Stimulated activated CD4-positive, alpha-beta T cell treated with anti-CD3 and anti-CD28 coated beads, Interleukin-15, amount 100 ng/mL, for 24 hours (primary cell): Measurements from ENCODE around the gene MEGF6.
A peak's percentile ranks its signal among the peaks of the same experiment; 100 is the strongest.

ENCODE experiments used
- DNase-seq: peaks from one replicate; pipeline ENCODE4 v3.0.0-alpha.2; 2020

MEGF6 gene

DNA sequence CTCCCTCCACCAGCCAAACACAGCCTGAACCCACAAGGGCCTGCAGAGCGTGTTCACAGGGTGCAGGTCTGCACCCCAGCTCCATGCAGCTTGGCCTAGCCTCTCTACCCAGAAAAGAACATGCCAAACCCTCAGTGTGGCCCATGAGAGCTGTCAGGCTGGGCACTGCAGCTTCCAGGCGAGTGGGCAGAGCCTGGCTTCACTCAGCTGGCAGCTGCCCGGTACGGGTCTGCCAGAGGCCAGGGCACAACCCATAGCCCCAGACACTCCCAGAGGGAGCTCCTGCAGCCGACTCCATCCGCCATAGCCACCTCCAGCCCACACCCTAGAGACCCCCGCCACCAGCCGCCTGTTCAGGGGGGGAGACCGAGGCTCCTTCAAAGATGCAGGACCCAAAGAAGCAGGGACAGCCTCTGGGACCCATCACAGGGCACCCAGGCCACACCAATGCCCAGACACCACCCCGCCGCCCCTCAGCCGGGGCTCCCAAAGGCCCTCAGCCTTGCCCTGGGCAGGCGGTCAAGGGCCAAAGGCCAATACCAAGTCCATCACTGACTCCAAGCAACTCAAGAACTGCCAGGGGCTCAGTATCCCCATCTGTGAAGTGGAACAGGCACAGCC is 42.4 kb downstream of the MEGF6 start:
- DNase-seq = no peak

DNA sequence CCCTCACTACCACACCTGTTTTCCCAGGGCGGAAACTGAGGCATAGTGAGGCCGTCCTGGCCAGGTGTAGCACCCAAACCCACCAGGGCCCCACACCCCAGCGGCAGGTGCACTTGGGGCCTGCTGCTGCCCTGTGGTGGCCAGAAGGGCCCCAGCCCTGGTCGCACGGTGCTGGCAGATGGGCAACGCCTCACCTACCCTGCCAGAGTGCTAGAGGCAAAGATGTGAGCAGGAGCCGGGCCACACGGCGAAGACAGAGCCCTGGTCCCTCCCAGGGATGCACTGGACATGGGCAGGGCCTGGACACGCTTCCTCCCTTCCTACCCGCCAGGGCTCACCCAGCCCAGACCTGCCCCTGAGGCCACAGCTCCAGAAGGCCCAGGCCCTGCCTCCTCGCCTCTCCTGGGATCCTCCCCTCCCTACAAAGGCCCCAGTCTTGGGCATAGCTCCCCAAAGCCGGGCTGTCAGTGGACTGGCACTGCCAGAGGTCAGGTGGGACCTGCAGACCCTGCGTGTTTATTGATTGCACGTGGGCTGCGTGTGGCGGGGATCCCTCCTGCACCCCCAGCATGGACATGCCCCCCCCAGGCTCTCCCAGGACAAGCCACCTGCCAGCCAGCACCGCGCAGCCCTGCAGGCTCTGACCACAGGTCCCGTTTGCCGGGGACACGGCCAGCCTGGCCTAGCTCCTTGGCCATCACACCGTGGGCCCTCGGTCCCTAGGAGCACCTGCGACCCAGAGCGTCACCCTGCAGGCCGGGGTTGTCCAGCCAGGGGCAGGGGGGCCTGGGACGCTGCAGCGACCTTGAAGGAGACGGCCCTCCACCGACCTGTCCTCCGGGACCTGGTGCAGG is 44.1 kb downstream of the MEGF6 start:
- no peak for DNase-seq

DNA sequence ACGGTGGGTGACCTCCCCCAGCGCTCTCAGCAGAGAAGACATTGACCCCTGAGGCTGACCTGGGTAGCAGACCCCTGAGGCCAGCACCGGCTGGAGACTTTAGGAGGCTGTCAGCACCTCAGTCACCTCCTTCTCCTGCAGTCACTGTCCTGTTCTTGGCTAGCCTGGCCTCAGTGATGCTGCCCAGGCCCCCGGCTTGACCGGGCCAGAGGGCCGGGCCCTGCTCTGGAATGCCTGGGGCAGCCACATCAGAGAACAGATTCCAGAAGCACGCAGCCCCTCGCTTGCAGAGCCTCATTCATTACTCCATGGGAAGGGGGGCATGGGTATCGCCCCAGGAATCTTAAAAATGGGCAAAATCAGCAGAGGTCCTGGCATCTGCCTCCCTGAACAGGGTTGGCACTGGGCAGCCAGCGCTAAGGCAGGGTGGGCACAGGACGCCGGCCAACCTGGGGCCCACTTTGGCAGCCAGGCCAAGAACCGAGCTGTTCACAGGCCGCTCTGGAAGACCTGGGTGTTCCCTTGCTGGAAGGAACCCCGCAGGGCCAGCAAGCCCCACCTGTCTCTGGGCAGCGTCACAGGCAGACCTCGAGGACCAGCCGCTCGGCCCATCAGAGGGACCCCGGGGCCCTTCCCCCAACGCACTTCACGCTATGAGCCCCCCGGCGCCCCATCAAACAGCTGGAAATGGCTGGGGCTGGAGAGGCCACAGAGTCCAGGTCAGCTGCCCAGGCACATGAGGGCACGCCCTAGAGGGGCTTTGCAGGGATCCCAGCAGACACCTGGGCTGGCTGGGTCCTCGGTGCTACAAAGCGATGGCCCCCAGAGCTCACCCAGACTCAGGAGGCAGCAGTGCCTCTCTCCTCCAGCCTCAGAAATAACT is 45.1 kb downstream of the MEGF6 start:
- DNase-seq = no peak

DNA sequence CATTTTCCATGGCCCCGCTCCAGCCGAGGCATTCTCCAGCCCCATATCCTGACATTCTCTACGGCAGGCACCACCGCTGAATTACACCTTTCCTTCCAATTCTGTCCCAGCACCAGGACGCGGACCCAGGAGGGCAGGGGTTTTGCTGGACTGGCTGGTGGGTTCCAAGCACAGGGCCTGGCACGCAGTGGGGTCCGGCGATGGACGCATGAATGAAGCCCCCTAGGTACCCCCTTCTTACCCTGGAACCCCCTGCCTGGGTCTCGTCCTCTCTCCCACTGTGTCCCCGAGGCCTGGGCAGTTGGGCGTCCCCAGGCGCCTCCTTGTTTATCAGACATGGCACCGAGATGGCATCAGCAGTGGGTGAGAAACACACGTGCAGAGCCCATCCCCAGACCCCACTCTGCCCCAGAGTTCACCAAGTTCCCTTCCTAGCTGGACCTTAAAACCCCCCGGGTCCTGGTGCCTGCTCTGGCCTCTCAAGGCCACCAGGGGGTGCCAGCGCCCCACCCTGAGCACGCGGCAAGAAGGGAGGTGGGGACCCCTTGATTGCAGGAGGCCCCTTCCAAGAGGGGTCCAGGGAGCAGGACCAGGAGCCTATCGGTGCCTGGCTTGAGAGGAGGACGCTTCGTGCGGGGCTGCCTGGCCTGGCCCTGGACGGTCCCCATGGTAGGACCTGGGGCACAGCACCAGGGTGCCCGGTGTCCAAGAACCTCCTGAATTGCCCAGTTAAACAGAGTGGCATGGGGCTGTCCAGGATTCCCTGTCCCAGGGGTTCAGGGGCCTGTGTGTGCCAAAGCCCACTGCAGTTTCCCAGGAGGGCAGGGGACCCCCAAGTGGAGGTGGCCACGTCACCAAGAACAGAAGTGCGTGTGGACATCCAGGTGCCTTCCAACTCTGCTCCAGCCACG is 46.1 kb downstream of the MEGF6 start:
- peak; percentile 49 for DNase-seq

DNA sequence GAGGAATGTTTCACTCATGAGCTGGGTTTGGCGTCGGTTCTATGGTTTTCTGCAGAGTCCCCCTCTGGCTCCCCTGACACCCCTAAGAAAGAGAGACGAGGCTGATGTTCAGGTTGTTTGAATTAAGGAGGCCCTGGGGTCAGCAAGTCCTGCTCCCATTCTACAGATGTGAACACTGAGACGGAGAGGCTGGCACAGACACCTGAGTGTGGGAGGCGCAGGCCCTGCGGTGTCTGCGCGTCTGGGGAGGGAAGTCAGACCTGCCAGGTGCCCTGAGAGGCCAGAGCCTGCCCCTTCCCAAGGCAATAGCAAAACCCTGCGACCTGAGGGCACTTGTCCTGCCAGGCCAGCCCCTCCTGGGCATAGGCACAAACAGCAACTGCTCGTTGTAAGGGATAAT is 47.7 kb downstream of the MEGF6 start:
- DNase-seq = no peak

DNA sequence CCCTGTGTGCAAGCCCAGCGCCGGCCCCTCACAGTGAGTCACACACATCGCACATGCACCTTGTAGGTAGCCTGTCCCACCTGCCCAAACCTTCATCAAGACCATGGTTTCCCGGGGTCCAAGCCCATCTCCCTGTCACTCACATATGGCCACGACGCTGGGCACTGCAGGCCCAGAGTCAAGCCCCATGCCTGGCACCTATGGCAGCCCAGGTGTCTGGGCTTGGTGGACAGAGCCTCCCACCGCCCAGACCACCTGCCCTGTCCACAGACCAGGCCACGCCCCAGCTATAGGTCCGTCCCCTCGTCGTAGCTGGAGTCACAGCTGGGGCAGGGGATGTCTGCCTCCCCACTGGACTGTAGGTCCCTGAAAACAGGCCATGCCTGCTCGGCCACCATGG is 48.2 kb downstream of the MEGF6 start:
- no peak for DNase-seq

DNA sequence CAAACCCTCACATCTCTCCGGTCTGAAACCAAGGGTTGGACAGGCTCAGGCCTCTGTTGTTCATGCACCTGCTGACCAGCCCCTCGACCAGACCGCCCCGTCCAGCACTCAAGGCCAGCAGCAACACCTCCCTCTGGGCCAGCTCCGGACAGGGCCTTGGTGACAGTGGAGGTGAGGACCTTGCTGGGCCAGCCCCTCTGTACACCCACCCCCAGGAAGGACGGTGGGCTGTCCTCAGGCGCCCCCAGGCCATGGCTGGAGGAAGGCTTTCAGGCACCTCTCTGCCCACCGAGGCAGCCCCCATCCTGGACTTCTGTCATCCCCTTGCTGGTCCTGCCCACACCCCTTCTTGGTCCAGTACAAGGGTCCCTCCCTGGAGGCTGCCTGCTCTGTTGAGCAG is 48.6 kb downstream of the MEGF6 start:
- no peak for DNase-seq

DNA sequence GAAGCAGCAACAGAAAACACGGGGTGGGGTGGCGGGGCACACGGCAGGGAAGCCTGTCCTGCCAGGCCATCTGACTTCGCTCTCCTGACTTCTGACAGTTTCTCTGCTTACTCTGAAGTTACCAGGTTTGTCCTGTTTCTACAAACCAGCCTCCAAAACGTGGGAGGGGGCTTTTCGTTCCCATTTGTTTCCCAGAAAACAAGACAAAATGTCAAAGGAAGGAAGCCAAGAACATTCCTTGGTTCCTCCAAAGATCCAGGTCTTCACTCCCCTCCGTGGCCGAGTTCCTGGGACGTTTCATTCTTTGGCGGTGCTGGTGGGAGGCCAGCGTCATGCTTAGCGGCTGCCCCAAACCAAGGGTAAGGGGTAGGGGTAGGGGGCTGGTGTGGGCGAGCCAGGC is 49.6 kb downstream of the MEGF6 start:
- DNase-seq = no peak

DNA sequence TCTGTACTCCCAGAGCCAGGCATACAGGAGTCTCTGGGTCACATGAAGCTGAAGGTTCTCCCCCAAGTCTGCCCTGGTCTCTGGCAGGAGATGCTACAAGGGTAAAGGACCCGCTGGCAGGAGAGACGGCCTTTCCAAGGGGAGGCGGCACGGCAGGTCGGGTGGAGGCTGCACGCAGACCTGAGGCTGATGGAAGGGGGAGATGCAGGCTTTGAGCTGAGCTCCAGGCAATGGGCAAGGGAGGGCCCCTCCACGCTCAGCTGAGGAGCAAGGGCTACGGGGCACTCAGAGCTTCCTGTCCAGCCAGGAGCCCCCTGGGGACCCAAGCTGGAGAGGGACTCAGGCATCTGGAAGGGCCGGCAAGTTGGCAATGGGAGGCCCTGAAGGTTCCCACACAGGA is 50.3 kb downstream of the MEGF6 start:
- no peak for DNase-seq

DNA sequence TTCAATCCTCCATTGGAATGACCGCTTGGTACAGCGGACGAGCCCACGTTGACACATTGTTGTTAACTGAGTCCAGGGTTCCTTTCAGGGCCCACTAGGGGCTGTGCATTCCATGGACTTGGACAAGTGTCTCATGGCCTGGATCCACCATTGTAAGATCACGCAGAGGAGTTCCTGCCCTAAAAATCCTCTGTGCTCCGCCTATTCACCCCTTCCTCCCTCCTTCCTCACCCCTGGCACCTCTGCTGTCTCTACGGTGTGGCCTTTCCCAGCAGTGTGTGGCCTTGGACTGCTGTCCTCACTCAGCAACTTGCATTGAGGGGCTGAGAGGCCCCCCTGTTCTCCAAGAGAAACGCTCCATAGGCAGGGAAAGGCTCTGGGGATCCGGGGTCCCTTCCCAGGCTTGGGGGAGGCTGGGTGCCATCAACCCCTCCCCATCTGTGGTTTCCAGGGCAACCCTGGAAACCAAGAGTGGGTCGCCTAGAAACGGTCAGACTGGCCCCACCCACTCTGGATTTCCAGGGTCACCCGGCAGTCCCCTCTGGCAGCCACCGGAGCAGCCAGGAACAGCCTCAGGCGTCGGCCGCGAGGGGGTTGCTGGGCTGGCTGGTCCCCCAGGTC is 50.9 kb downstream of the MEGF6 start:
- DNase-seq = no peak

DNA sequence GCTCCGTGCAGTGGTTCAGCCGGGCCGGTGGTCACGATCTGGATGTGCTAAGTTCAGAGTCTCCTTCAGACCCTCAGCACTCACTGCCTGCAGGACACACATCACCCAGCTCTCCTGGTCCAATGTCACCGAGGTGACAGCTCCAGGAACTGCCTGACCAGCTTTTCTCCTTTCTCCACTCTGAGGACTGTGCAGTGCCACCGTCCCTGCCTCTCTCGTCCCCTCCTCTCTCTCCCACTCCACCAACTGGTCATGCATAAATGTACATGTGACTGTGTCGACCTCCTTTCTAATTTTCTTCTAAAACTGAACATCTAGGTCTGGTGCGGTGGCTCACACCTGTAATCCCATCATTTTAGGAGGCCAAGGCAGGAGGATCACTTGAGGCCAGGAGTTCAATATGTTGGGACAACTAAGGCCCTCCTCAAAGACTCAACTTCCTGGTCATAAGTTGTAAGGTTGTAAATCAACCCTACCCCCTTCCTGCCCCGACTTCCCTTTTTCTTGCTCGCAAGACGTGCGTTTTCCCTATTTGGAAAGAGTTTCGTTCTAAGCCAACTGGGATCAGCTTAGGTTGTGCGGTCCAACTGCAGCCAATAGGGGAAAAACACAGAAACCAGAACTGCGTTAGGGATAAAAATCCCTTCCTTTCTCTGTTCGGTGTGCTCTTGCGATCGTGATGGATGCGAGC is 53.1 kb downstream of the MEGF6 start:
- DNase-seq = no peak

DNA sequence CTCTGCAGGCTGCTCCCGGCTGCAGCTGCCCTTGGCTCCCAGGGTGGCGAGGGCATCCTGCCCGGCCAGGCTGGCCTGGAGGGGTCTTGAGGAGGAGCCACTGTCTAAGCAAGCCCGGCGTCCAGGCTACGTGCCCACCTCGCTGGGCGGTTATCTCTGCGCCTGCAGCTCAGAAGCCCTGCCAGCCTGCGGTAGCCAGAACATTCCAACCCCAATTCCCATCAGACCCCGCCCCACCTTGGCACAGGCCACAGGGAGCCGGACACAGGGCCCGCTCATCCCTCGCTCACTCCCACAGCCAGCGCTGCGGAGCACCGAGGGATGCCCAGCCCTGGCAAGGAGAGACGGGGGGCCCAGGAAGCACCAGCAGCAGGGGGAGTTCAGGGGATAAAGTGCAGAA is 53.9 kb downstream of the MEGF6 start:
- no peak for DNase-seq

DNA sequence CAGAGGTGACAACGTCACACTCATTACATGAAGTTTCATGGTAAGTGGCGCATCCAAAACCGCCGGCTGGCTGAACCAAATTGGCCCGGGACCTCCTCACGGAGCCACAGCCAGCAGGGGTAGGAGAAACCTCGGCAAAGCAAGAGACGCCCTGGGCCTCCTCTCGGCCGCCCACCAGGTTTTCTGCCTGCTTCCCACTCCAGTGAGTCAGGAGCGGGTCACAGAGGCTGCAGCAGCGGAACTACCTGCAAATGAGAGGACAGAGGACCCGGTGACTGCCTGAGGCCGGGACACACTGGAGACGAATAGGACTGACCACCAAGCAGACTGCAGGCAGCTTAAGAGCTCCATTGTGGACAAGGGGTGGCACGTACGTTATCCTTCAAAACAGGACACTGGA is 55.0 kb downstream of the MEGF6 start:
- no peak for DNase-seq

DNA sequence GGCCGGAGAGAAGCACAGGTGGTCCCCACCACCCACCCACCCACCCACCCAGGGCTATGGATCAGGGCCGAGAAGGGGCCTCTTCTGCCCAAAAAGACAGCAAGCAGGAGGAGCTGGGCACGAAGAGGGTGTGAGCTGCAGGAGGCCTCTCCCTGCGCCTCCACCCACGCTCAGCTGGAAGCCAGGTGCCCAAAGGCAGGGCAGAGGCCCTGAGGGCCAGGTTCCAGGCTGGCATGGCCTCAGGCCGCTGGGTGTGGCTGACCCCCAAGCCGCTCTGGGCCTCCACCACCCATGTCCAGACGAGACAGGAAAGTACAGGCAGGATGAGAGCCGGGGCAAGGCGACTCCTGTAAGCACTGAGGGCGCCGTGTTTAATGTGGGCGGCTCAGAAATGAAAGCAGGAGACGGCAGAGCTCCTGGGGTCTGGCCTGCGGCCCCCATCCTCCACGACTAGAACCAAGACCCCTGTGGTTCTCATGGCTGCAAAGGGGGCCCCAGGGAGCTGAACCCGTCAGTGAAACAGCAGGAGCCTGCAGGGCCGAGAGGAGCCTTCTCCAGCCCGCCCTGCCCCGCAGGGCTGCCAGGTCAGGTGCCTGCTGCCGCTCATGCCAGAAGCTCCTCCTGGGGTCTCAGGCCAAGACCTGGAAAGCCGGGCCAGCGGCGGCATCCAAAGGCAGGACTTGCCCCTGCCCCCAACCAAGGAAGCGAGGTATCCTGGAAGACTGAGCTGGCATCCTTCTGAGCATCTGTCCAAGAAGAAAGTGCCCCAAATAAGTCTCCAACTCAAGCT is 56.0 kb downstream of the MEGF6 start:
- DNase-seq = no peak

DNA sequence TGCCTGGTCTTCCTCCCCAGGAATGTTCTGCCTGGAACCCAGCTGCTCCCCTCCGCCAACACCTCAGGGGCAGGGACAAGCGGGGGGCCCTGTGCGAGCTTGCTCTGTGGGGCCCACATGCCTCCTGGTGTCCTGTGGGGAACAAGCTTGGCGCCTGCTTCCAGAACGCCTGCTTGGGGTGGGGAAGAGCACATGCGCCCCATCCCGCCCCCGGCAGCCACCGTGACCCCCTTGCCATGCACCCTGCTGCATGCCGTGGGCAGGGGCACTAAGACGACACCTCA is 57.4 kb downstream of the MEGF6 start:
- DNase-seq = no peak

DNA sequence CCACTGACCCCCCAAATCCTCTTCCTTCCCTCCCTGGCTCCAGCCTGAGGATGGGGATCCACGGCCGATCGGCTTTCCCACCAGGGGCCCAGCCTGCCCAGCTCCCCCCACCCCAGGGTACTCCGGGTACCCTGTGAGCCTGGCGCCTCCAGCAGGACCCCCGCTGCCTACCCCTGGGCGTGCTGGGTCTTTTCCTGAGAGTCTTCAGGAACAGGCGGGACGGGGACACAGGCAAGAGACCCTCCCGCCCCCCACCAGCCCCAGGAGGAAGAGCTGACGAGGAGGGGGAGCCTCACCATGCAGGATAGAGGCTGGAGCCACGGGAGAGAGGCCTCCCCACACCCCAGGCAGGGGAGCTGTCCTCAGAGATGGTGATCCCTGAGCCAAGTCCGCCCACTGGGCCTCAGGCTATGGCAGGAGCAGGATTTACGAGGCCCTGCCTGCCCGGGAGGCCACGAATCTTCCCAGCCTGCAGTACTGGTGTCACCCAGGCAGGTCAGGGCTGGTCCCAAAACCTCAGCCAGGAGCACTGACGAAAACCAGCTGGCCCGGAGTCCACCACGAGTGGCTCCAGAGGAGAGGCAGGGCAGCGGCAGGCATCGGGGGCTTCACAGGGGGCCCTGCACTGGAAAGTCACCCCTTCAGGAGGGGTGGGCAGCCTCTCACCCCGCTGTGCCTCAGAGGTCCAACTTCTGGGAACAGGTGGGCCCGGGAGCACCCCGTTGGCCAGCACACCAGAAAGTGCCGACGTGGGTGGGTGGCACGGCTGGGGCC is 58.0 kb downstream of the MEGF6 start:
- no peak for DNase-seq

DNA sequence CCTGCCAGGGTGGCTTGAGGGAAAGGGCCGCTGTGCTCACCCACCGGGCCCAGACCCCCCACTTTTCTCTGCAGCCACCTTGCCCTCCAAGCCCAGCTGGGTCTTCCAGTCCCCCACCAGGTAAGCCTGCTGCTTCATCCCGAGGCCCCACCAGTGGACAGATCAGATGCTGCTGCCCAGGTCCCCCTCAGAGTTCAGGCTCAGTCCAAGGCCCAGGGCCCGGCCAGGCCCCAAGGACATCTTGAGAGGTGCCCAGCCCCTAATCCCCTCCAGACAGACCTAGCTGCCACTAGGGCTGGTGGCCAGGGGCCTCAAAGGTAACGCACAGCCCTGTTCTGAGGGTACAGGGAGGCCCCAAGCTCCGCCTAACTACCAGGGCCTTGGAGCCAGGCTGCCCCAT is 58.6 kb downstream of the MEGF6 start:
- no peak for DNase-seq

DNA sequence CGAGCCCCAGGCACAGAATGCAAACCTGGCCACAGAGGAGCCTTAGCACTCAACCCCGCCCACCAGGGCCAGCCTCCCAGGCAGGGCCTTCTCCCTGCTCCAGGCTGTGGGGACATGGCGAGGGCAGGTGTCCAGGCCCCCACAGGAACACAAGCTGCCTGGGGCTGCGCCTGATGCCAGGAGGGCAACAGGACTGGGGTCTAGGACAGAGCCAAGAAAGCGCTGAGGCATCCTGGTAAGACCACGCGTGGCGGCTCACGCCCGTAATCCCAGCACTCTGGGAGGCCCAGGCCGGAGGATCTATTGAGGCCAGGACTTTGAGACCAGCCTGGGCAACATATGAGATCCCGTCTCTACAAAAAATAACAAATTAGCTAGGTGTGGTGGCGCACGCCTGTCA is 59.1 kb downstream of the MEGF6 start:
- no peak for DNase-seq

DNA sequence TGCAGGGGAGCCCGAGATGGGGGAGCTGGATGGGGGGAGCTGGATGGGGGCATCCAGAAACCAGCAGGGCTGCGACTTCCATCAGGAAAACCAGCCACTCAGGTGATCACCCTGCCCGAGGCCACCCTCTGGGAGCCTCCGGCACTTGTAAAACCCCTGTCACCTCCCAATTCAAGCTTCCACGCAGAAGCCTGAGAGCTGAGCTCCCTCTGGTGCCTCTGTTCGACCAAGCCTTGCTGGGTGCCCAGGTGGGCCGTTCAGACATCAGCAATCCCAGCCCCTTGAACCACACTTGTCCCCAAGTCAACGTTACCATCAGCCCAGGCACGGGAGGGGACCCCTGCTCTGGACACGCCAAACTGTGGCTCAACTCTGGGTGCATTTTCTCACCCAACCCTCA is 59.6 kb downstream of the MEGF6 start:
- no peak for DNase-seq

DNA sequence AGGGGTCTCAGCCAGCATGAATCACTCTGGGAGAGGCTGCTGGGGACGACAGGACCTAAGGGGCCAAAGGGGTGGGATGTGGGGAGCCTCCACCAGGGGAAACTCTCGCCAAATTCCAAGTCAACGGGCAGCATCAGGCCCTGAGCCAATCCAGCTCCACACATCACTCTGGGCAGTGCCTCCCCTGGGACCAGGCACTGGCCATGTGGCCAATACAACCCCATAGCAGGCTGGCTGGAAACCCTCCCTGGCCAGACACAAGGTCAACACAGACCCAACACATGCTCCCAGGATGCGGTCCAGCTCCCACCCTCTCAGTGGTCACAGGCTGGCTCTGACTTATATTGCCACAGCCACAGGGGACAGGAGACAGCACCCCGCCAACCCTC is 60.0 kb downstream of the MEGF6 start:
- no peak for DNase-seq
